Ovary (tissue), 9 donors: ENCODE measurements around the gene RFX1. TPM values are rescaled to one million over a fixed set of nuclear protein-coding genes. Genes with fewer than 3 reads are reported as not detected.

Experiments used
- DNase-seq, 5 donors: peaks; one replicate each; pipeline ENCODE4 v3.0.0-alpha.2; 2019 to 2020
- H3K27ac ChIP-seq, 2 donors: fragments of 200-600 bp; one replicate each; pipeline versions ENCODE4 v1.5.1 to v1.8.0; 2019 to 2022
- H3K27me3 ChIP-seq: fragments of 200-600 bp; one replicate; pipeline ENCODE4 v1.8.0; 2022
- H3K36me3 ChIP-seq: fragments of 200-600 bp; sonication (generic); one replicate; pipeline ENCODE4 v1.5.1; 2019
- H3K4me1 ChIP-seq: one replicate; pipeline ENCODE4 v1.8.1; 2013; ENCODE audit warnings: mild to moderate bottlenecking, moderate library complexity; ENCODE audit not compliant: insufficient read depth
- H3K4me3 ChIP-seq: fragments of 200-600 bp; sonication (generic); one replicate; pipeline ENCODE4 v1.5.1; 2017
- H3K9me3 ChIP-seq, 2 donors: fragments of 200-600 bp in 1 of 2; sonication (generic) in 1 of 2; one replicate each; pipeline versions ENCODE4 v1.5.1 to v1.8.1; 2013 to 2019; ENCODE audit warnings: mild to moderate bottlenecking in 1 of 2, moderate library complexity in 1 of 2
- CTCF ChIP-seq, 3 donors: fragments of 450-650 bp in 2 of 3; fragments of 200-600 bp in 1 of 3; IDR thresholded peaks; one replicate each; pipeline versions ENCODE4 v1.5.1 to v1.8.0; 2016 to 2022; ENCODE audit warnings: antibody characterized with exemption in 3 of 3, mild to moderate bottlenecking in 1 of 3
- EP300 ChIP-seq: sonication (generic); formaldehyde crosslinking; IDR thresholded peaks from one replicate; pipeline ENCODE4 v1.6.1; 2017; ENCODE audit warnings: antibody characterized with exemption
- POLR2A ChIP-seq: fragments of 450-650 bp; IDR thresholded peaks from one replicate; pipeline ENCODE4 v1.6.1; 2017; ENCODE audit warnings: antibody characterized with exemption, mild to moderate bottlenecking, moderate library complexity
- WGBS, 3 donors: extraction: QIAGEN DNeasy Blood & Tissue Kit in 1 of 3; methylation state at CpG; one replicate each; pipeline versions ENCODE4 v1.1.5 to v1.1.7; 2013 to 2017; 5-methylcytosine and 5-hydroxymethylcytosine counted together
- intact Hi-C, 4 donors: fragments of 100-400 bp; cut with DNase I; formaldehyde crosslinking; loops; one replicate each; pipeline versions ENCODE4 v1.11.0 to v1.15.1; 2022 to 2023
- polyA plus RNA-seq, 2 donors: library from polyadenylated mRNA; stranded (reverse); fragments of 200-250 nt in 1 of 2; fragments of 350-450 nt in 1 of 2; fragmentation: Illumina TruSeq in 1 of 2; extraction: RNeasy Lipid Tissue Mini Kit (QIAGEN cat#74804) in 1 of 2; gene quantifications; one replicate each; pipeline ENCODE4 v1.2.3, GENCODE V29; 2013 to 2014
- total RNA-seq, 7 donors: library from RNA; depleted of rRNA in 2 of 7; stranded (reverse); fragments of >200 nt in 2 of 7; fragmentation: NEBNext Ultra II Directional in 3 of 7; extraction: Animal tissue kit (Norgen Biotek cat#: 25700) in 3 of 7; gene quantifications; one replicate each; pipeline versions ENCODE4 v1.1.0 to v1.2.4, GENCODE V29; 2016 to 2023
- donor health status: DM: no; HTN: no; CAD: no; lungs with moderate emphysema.
- donor health status: DM: no; HTN: no; CAD: no.
- donor health status: Bipolar disorder and iron deficiency.
- donor health status: DM: yes; HTN: yes; CAD: no.
- donor health status: DM: no; HTN: no; CAD: no.
- donor health status: DM: yes; HTN: yes; CAD: no.

RFX1 gene
- total and polyA plus RNA-seq, 9 donors, result 1.2 to 16.1 (median 13.1) TPM

- H3K9me3 ChIP-seq, result no peaks in the 10 kb centered on the region
- H3K4me1 ChIP-seq, result peaks cover 4% of the 10 kb centered on the region
- DNase-seq, result peak; percentile 99
- no peaks in the 10 kb centered on the region for H3K27me3 ChIP-seq
- no peak within 1 kb of the TSS for H3K27ac ChIP-seq
- H3K36me3 ChIP-seq, result no peaks in the 10 kb centered on the region
- intact Hi-C loops, result loop anchor here in 2 of 4 donors (5.0 kb wide), 2 partner anchors 55 to 955 kb away; partner anchors contain the start of genes NFIX (in 1 of the 2) and RFX1 (in 1 of the 2)
- 1% methylated on average over 56 to 60 of the region's 65 CpGs for WGBS, 3 donors
- TF ChIP-seq CTCF (IDR thresholded peaks at IDR 0.05) (no peak), POLR2A (peak; percentile 37)
- H3K4me3 ChIP-seq, result peak within 1 kb of the TSS; percentile 90
Observed at GRCh38 chr19:13952154-13952930, 53.8 kb downstream of the RFX1 start, which contains the start of gene DCAF15. Gene DCAF15, plus strand, starts transcription at chr19:13952509. Its CDS starts 4 bp downstream, at chr19:13952513.

DNA sequence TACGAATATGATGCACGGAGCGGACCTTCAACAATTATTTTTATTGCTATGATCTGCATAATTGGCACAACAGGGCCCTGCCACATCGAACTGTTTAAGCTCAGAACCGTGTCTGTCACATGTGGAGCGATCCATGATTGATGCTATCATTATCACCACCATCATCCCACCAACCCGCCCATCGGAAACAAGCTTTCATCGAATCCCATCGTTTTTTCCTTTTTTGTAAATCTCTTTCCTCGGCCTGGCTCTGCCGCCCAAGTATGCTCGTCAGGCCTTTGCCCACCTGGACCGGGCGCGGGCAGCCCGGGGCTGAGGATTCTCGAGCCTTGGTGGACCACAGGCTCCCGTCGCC, 54.3 kb downstream of the RFX1 start:
- 9 to 11% (median 9%) methylated on average over 20 of the region's 20 CpGs for WGBS, 3 donors
- Histone ChIP-seq H3K9me3 (no peaks in the 10 kb centered on the region), H3K4me1 (peaks cover 4% of the 10 kb centered on the region), H3K27me3 (no peaks in the 10 kb centered on the region), H3K36me3 (no peaks in the 10 kb centered on the region), H3K27ac (no peak overlapping the region), H3K4me3 (peak overlapping the region; percentile 37)
- intact Hi-C loops, result loop anchor here in 2 of 4 donors (5.0 kb wide), 2 partner anchors 56 to 954 kb away; partner anchors contain the start of genes NFIX (in 1 of the 2) and RFX1 (in 1 of the 2)
- TF ChIP-seq CTCF (IDR thresholded peaks at IDR 0.05) (no peak), POLR2A (no peak), EP300 (no peak)
- DNase-seq, result no peak

GRCh38 chr19:13951043-13951442, 55.1 kb downstream of the RFX1 start:
- intact Hi-C loops, result loop anchor here in 2 of 4 donors (5.0 kb wide), 2 partner anchors 56 to 954 kb away; partner anchors contain the start of genes NFIX (in 1 of the 2) and RFX1 (in 1 of the 2)

DNA sequence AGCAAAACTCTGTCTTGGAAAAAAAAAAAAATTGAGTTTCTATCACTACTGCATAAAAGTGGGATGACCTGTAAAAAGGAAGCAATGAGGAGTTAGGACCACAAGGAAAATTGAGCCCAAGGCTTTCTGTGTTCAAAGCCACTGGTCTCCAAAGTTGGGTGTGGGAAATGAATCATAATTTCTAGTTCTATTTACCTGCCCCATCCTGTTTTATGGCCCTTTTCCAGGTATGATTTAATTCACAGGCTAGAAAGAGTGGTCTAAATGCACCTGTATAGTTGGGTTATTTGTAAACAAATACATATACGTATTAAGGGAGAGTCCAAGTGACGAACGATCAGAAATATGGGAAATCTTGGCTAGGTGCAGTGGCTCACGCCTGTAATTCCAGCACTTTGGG, 59.7 kb downstream of the RFX1 start:
- DNase-seq, result no peak
- H3K27me3 ChIP-seq, result no peaks in the 10 kb centered on the region
- TF ChIP-seq EP300 (no peak), CTCF (IDR thresholded peaks at IDR 0.05) (no peak), POLR2A (no peak)
- H3K4me1 ChIP-seq, result no peaks in the 10 kb centered on the region
- intact Hi-C loops, result no loop called here
- WGBS, 3 donors, result 81 to 87% (median 86%) methylated on average over 4 of the region's 4 CpGs
- H3K36me3 ChIP-seq, result no peaks in the 10 kb centered on the region
- no peak overlapping the region for H3K4me3 ChIP-seq
- H3K9me3 ChIP-seq, result no peaks in the 10 kb centered on the region
- no peak overlapping the region for H3K27ac ChIP-seq

More at GRCh38 chr19:13951043-13951442, 55.1 kb downstream of the RFX1 start:
- Histone ChIP-seq H3K9me3 (no peaks in the 10 kb centered on the region), H3K27ac (no peak overlapping the region), H3K4me1 (peaks cover 4% of the 10 kb centered on the region), H3K27me3 (no peaks in the 10 kb centered on the region), H3K4me3 (no peak overlapping the region), H3K36me3 (no peaks in the 10 kb centered on the region)
- TF ChIP-seq CTCF (IDR thresholded peaks at IDR 0.05) (no peak), EP300 (no peak), POLR2A (no peak)
- 73 to 79% (median 74%) methylated on average over 2 of the region's 2 CpGs for WGBS, 3 donors
- no peak for DNase-seq
